GM10266 (cell line): ENCODE results near the gene PDLIM5.
"Not testable (repeated sequence)": the region's sequence is repeated elsewhere in the genome, so short reads cannot be mapped to it uniquely, and the experiment has no call there.

Experiments
- DNase-seq: peaks from one replicate; pipeline ENCODE4 v3.0.0; 2012; ENCODE audit errors: extremely low spot score
- CTCF ChIP-seq: IDR thresholded peaks from 2 replicates; pipeline ENCODE4 v1.5.1; 2012; ENCODE audit warnings: mild to moderate bottlenecking, low read depth; ENCODE audit not compliant: control insufficient read depth, insufficient read depth; ENCODE audit errors: missing control alignments

The PDLIM5 gene

GRCh38 chr4:94462572-94462971, 10.8 kb downstream of the PDLIM5 start:
- no peak for DNase-seq
- TF ChIP-seq CTCF = no peak

- DNase-seq = no peak
- TF ChIP-seq CTCF = no peak
Observed at GRCh38 chr4:94463771-94464170, 12.0 kb downstream of the PDLIM5 start.

- TF ChIP-seq CTCF = no peak
- no peak for DNase-seq
Observed at GRCh38 chr4:94466371-94466770, 14.6 kb downstream of the PDLIM5 start.

GRCh38 chr4:94466923-94467322, 15.2 kb downstream of the PDLIM5 start:
- TF ChIP-seq CTCF = no peak
- no peak for DNase-seq

- DNase-seq = no peak
- no peak for TF ChIP-seq CTCF
Observed at GRCh38 chr4:94468093-94468769, 16.5 kb downstream of the PDLIM5 start.

GRCh38 chr4:94469221-94469784, 17.6 kb downstream of the PDLIM5 start:
- no peak for DNase-seq
- no peak for TF ChIP-seq CTCF

- no peak for DNase-seq
- no peak for TF ChIP-seq CTCF
Observed at GRCh38 chr4:94470132-94470531, 18.4 kb downstream of the PDLIM5 start.

GRCh38 chr4:94470782-94471181, 19.0 kb downstream of the PDLIM5 start:
- not testable (repeated sequence) for DNase-seq
